HT1080 (cell line): ENCODE measurements around the gene IFRD2. TPM values are rescaled to one million over a fixed set of nuclear protein-coding genes. Genes with fewer than 3 reads are reported as not detected.
A peak's percentile ranks its signal among the peaks of the same experiment; 100 is the strongest.
"Not testable (repeated sequence)": the region's sequence is repeated elsewhere in the genome, so short reads cannot be mapped to it uniquely, and the experiment has no call there.

ENCODE experiments used
- DNase-seq: peaks from one replicate; pipeline ENCODE4 v3.0.0-alpha.2; 2015; ENCODE audit warnings: low read depth
- total RNA-seq: library from RNA; depleted of rRNA; stranded (reverse); fragments of >200 nt; shearing (Covaris generic); gene quantifications from 2 replicates; pipeline ENCODE4 v1.2.3, GENCODE V29; 2014

The IFRD2 gene
- total RNA-seq, 1 experiment from 2014 or later = 172 TPM

GRCh38 chr3:50255251-50255615 is 37.0 kb downstream of the IFRD2 start:
- no peak for DNase-seq

GRCh38 chr3:50254577-50255250 is 37.5 kb downstream of the IFRD2 start:
- peak; percentile 73 for DNase-seq

GRCh38 chr3:50251220-50251619 is 41.0 kb downstream of the IFRD2 start:
- DNase-seq = peak; percentile 95

- no peak for DNase-seq
Observed at GRCh38 chr3:50250514-50250913, 41.7 kb downstream of the IFRD2 start.

- no peak for DNase-seq
Observed at GRCh38 chr3:50249457-50249856, 42.8 kb downstream of the IFRD2 start.

- DNase-seq = peak; percentile 84
Observed at GRCh38 chr3:50248387-50248786, 43.8 kb downstream of the IFRD2 start.

GRCh38 chr3:50246517-50246954 is 45.7 kb downstream of the IFRD2 start:
- peak; percentile 99 for DNase-seq

- no peak for DNase-seq
Observed at GRCh38 chr3:50245831-50246516, 46.3 kb downstream of the IFRD2 start.

- no peak for DNase-seq
Observed at GRCh38 chr3:50245251-50245745, 46.9 kb downstream of the IFRD2 start.

- DNase-seq = not testable (repeated sequence)
Observed at GRCh38 chr3:50244813-50245212, 47.4 kb downstream of the IFRD2 start.

GRCh38 chr3:50243543-50243895 is 48.7 kb downstream of the IFRD2 start:
- DNase-seq = no peak

- DNase-seq = peak; percentile 65
Observed at GRCh38 chr3:50242851-50243542, 49.2 kb downstream of the IFRD2 start.

- DNase-seq = no peak
Observed at GRCh38 chr3:50242381-50242770, 49.9 kb downstream of the IFRD2 start.

- DNase-seq = no peak
Observed at GRCh38 chr3:50241713-50242380, 50.4 kb downstream of the IFRD2 start.

GRCh38 chr3:50241163-50241562 is 51.1 kb downstream of the IFRD2 start:
- DNase-seq = no peak

GRCh38 chr3:50239649-50240048 is 52.6 kb downstream of the IFRD2 start:
- no peak for DNase-seq

- no peak for DNase-seq
Observed at GRCh38 chr3:50238549-50239026, 53.6 kb downstream of the IFRD2 start.

- DNase-seq = peak; percentile 92
Observed at GRCh38 chr3:50237754-50238548, 54.3 kb downstream of the IFRD2 start.
